Stomach (tissue), 4 donors: ENCODE results near the gene AFF4.

ENCODE experiments used
- POLR2A ChIP-seq, 4 donors: fragments of 450-650 bp; IDR thresholded peaks; one replicate each; pipeline ENCODE4 v1.6.1; 2016; ENCODE audit warnings: antibody characterized with exemption in 4 of 4, control low read depth in 2 of 4, mild to moderate bottlenecking in 1 of 4, moderate library complexity in 1 of 4
- TF ChIP-seq, protein P1 (sequence below), 7 experiments: fragments of 450-650 bp in 4 of 7; fragments of 200-600 bp in 3 of 7; sonication (generic) in 3 of 7; IDR thresholded peaks; one replicate each; pipeline ENCODE4 v1.5.1; 2016 to 2019; ENCODE audit warnings: antibody characterized with exemption in 7 of 7, control low read depth in 2 of 7, mild to moderate bottlenecking in 1 of 7

DNA sequence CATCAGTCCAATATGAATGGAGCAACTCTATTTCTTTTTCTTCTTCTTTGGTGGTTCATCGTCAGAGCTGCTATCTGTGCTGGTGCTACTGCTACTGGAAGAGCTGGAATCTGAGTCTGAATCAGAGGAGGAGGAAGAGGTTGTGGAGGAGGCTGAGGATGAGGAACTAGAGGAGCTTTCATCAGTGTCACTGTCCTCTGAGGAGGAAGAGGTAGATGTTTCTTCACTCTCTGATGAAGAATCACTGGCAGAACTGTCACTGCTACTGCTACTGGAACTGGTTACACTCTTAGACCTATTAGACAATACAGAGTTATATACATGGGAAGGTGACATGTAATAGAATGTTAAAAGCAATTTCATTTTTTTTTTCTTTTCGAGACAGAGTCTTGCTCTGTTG, 35.1 kb upstream of the AFF4 start:
- TF ChIP-seq, protein P1, sequence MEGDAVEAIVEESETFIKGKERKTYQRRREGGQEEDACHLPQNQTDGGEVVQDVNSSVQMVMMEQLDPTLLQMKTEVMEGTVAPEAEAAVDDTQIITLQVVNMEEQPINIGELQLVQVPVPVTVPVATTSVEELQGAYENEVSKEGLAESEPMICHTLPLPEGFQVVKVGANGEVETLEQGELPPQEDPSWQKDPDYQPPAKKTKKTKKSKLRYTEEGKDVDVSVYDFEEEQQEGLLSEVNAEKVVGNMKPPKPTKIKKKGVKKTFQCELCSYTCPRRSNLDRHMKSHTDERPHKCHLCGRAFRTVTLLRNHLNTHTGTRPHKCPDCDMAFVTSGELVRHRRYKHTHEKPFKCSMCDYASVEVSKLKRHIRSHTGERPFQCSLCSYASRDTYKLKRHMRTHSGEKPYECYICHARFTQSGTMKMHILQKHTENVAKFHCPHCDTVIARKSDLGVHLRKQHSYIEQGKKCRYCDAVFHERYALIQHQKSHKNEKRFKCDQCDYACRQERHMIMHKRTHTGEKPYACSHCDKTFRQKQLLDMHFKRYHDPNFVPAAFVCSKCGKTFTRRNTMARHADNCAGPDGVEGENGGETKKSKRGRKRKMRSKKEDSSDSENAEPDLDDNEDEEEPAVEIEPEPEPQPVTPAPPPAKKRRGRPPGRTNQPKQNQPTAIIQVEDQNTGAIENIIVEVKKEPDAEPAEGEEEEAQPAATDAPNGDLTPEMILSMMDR (IDR thresholded peaks at IDR 0.05) = no peak
- TF ChIP-seq POLR2A (IDR thresholded peaks at IDR 0.05) = no peak
